Spleen (tissue), 7 donors: ENCODE data around the gene TMEM169.

ENCODE experiments used
- CTCF ChIP-seq, 11 experiments: fragments of 200-600 bp in 7 of 11; fragments of 450-650 bp in 4 of 11; sonication (generic) in 4 of 11; IDR thresholded peaks in 8 of 11; conservative IDR thresholded peaks in 3 of 11; 1 replicate in 7 of 11; 2 replicates in 4 of 11; pipeline versions ENCODE4 v1.4.0 to v1.8.0; 2016 to 2021; ENCODE audit warnings: antibody characterized with exemption in 11 of 11, inconsistent platforms in 4 of 11, mild to moderate bottlenecking in 1 of 11
- POLR2AphosphoS5 ChIP-seq, 3 donors: sonication (generic); formaldehyde crosslinking; IDR thresholded peaks; one replicate each; pipeline ENCODE4 v1.5.1; 2017; ENCODE audit warnings: antibody characterized with exemption in 3 of 3
- donor health status: DM: no; HTN: no; CAD: no; lungs with moderate emphysema.
- donor health status: DM: no; HTN: no; CAD: no.
- donor health status: DM: no; HTN: no; CAD: no.

- TF ChIP-seq POLR2AphosphoS5 (IDR thresholded peaks at IDR 0.05) (no peak), CTCF (IDR thresholded peaks at IDR 0.05 in 8 of 11, conservative IDR thresholded peaks at IDR 0.05 in 3 of 11) (no peak)
Observed at GRCh38 chr2:216107320-216107719, 25.6 kb downstream of the TMEM169 start.
